ENCODE results near the gene MICOS13. TPM values are rescaled to one million over a fixed set of nuclear protein-coding genes. Genes with fewer than 3 reads are reported as not detected.

Gene MICOS13
- total RNA-seq, 1 donor = 21.0 TPM

DNA sequence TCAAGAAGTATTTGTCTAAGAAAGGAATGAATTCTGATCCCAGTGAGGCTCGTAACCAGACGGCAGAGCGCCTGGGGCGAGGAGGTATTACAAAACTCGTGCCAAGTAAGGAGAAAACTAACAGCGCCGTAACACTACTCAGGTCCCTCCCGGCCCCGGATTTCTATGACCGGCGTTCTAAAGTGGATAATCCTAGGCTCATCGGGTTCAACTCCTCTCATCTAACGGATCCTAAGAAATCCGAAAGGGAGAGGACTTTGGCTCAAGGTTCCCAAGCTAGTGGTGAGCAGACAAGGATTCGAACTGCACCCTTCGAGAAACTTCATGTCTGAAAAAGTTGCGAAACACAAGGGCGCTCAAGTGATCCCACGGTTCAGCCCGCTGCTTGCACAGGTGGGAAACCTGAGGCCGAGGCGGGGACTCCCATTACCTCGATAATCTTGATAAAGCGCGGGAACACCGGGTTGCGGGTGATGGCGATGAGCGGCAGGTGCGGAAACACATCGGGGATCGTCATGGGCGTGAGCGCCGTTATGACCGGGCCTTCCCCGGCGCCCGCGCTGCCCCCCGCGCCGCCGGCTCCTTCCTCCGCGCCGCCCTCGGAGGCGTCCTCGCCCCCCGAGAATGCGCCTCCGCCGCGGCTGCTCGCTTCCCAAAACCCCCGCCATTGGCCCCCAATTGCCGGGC is 39.1 kb upstream of the MICOS13 start:
- Histone ChIP-seq H3K27me3 (ENCODE audit: insufficient read depth, low read length) (no peaks in the 10 kb centered on the region), H3K9me3 (ENCODE audit: low read depth, low read length) (no peaks in the 10 kb centered on the region), H3K4me1 (ENCODE audit: insufficient read depth, low read length) (peaks cover 23% of the 10 kb centered on the region), H3K4me3 (ENCODE audit: insufficient read depth, low read length) (peak overlapping the region; percentile 95), H3K27ac (ENCODE audit: low read depth, low read length) (peak overlapping the region; percentile 98), H3K36me3 (ENCODE audit: insufficient read depth, low read length) (peaks cover 3% of the 10 kb centered on the region), H3K4me2 (ENCODE audit: insufficient read depth, low read length) (peak overlapping the region; percentile 95), H4K20me1 (ENCODE audit: insufficient read depth, low read length) (peaks cover 15% of the 10 kb centered on the region), H2AFZ (ENCODE audit: low read length) (peak overlapping the region; percentile 63), H3K79me2 (ENCODE audit: insufficient read depth, low read length) (peaks cover 50% of the 10 kb centered on the region)
- no peak for DNase-seq (ENCODE audit: insufficient read length, low spot score, missing footprints)
- no peak for TF ChIP-seq CTCF (IDR thresholded peaks at IDR 0.05; ENCODE audit: extremely low read depth, low read depth, low read length)

GRCh38 chr19:5718579-5719273 is 38.4 kb upstream of the MICOS13 start:
- H4K20me1 ChIP-seq (ENCODE audit: insufficient read depth, low read length) = peaks cover 15% of the 10 kb centered on the region
- H3K4me1 ChIP-seq (ENCODE audit: insufficient read depth, low read length) = peaks cover 23% of the 10 kb centered on the region
- H2AFZ ChIP-seq (ENCODE audit: low read length) = no peak overlapping the region
- peak overlapping the region; percentile 98 for H3K27ac ChIP-seq (ENCODE audit: low read depth, low read length)
- peaks cover 57% of the 10 kb centered on the region for H3K79me2 ChIP-seq (ENCODE audit: insufficient read depth, low read length)
- peak overlapping the region; percentile 95 for H3K4me2 ChIP-seq (ENCODE audit: insufficient read depth, low read length)
- H3K4me3 ChIP-seq (ENCODE audit: insufficient read depth, low read length) = peak overlapping the region; percentile 95
- peak; percentile 92 for DNase-seq (ENCODE audit: insufficient read length, low spot score, missing footprints)
- H3K36me3 ChIP-seq (ENCODE audit: insufficient read depth, low read length) = peaks cover 7% of the 10 kb centered on the region
- no peaks in the 10 kb centered on the region for H3K27me3 ChIP-seq (ENCODE audit: insufficient read depth, low read length)
- TF ChIP-seq CTCF (IDR thresholded peaks at IDR 0.05; ENCODE audit: extremely low read depth, low read depth, low read length) = no peak
- no peaks in the 10 kb centered on the region for H3K9me3 ChIP-seq (ENCODE audit: low read depth, low read length)

GRCh38 chr19:5718037-5718578 is 37.8 kb upstream of the MICOS13 start:
- H4K20me1 ChIP-seq (ENCODE audit: insufficient read depth, low read length) = peaks cover 15% of the 10 kb centered on the region
- no peaks in the 10 kb centered on the region for H3K9me3 ChIP-seq (ENCODE audit: low read depth, low read length)
- no peak overlapping the region for H2AFZ ChIP-seq (ENCODE audit: low read length)
- H3K4me1 ChIP-seq (ENCODE audit: insufficient read depth, low read length) = peaks cover 23% of the 10 kb centered on the region
- H3K27me3 ChIP-seq (ENCODE audit: insufficient read depth, low read length) = no peaks in the 10 kb centered on the region
- peak overlapping the region; percentile 98 for H3K27ac ChIP-seq (ENCODE audit: low read depth, low read length)
- DNase-seq (ENCODE audit: insufficient read length, low spot score, missing footprints) = no peak
- peak overlapping the region; percentile 95 for H3K4me3 ChIP-seq (ENCODE audit: insufficient read depth, low read length)
- peak overlapping the region; percentile 95 for H3K4me2 ChIP-seq (ENCODE audit: insufficient read depth, low read length)
- peaks cover 13% of the 10 kb centered on the region for H3K36me3 ChIP-seq (ENCODE audit: insufficient read depth, low read length)
- TF ChIP-seq CTCF (IDR thresholded peaks at IDR 0.05; ENCODE audit: extremely low read depth, low read depth, low read length) = no peak
- peaks cover 63% of the 10 kb centered on the region for H3K79me2 ChIP-seq (ENCODE audit: insufficient read depth, low read length)

Measured in osteoblast (primary cell).